Measurements from ENCODE around the gene HOXC6.

DNA sequence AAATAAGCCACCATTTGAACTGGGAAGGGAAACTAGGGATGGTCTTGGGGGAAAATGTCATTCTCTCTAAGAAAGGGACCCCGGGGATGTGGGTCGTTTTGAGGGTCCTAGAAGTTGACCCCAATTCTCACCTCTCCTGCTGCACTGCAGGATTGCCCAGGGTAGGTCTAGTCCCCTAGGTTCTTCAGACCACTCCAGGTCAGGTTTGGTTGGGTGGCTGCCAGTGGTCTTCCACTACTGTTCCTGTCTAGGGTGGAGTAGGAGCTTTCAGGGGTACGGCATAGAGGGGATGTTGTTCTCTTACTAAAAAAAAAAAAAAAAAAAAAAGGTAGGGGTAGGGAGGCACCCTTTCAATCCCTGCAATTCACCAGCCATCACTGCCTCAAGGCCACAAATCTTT is 12.2 kb upstream of the HOXC6 start:
- TF ChIP-seq, protein P1, sequence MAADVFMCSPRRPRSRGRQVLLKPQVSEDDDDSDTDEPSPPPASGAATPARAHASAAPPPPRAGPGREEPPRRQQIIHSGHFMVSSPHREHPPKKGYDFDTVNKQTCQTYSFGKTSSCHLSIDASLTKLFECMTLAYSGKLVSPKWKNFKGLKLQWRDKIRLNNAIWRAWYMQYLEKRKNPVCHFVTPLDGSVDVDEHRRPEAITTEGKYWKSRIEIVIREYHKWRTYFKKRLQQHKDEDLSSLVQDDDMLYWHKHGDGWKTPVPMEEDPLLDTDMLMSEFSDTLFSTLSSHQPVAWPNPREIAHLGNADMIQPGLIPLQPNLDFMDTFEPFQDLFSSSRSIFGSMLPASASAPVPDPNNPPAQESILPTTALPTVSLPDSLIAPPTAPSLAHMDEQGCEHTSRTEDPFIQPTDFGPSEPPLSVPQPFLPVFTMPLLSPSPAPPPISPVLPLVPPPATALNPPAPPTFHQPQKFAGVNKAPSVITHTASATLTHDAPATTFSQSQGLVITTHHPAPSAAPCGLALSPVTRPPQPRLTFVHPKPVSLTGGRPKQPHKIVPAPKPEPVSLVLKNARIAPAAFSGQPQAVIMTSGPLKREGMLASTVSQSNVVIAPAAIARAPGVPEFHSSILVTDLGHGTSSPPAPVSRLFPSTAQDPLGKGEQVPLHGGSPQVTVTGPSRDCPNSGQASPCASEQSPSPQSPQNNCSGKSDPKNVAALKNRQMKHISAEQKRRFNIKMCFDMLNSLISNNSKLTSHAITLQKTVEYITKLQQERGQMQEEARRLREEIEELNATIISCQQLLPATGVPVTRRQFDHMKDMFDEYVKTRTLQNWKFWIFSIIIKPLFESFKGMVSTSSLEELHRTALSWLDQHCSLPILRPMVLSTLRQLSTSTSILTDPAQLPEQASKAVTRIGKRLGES (CRISPR knock-in tag; IDR thresholded peaks at IDR 0.05; ENCODE audit: borderline replicate concordance): no peak
- no peak for TF ChIP-seq ZC3H4 (CRISPR knock-in tag; IDR thresholded peaks at IDR 0.05; ENCODE audit: borderline replicate concordance)
- TF ChIP-seq, protein P2, sequence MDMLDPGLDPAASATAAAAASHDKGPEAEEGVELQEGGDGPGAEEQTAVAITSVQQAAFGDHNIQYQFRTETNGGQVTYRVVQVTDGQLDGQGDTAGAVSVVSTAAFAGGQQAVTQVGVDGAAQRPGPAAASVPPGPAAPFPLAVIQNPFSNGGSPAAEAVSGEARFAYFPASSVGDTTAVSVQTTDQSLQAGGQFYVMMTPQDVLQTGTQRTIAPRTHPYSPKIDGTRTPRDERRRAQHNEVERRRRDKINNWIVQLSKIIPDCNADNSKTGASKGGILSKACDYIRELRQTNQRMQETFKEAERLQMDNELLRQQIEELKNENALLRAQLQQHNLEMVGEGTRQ (IDR thresholded peaks at IDR 0.05; ENCODE audit: low read depth, low read length): no peak
- TF ChIP-seq, protein P2 (CRISPR knock-in tag; IDR thresholded peaks at IDR 0.05; ENCODE audit: borderline replicate concordance): no peak
- no peak for TF ChIP-seq TAF15 (IDR thresholded peaks at IDR 0.05; ENCODE audit: low read depth, low read length, poor library complexity, severe bottlenecking)
- no peak for TF ChIP-seq ZNF841 (CRISPR knock-in tag; IDR thresholded peaks at IDR 0.05; ENCODE audit: borderline replicate concordance)
- TF ChIP-seq, protein P3, sequence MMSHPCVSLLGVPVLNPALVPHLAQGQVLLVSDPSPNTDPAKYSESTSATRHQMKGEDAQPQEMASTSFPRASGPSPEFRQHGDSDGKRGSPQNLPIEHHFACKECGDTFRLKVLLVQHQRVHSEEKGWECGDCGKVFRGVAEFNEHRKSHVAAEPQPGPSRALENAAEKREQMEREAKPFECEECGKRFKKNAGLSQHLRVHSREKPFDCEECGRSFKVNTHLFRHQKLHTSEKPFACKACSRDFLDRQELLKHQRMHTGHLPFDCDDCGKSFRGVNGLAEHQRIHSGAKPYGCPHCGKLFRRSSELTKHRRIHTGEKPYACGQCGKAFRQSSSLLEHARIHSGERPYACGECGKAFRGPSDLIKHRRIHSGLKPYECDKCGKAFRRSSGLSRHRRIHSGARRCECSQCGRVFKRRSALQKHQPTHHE (CRISPR knock-in tag; IDR thresholded peaks at IDR 0.05; ENCODE audit: borderline replicate concordance): no peak
- TF ChIP-seq, protein P4, sequence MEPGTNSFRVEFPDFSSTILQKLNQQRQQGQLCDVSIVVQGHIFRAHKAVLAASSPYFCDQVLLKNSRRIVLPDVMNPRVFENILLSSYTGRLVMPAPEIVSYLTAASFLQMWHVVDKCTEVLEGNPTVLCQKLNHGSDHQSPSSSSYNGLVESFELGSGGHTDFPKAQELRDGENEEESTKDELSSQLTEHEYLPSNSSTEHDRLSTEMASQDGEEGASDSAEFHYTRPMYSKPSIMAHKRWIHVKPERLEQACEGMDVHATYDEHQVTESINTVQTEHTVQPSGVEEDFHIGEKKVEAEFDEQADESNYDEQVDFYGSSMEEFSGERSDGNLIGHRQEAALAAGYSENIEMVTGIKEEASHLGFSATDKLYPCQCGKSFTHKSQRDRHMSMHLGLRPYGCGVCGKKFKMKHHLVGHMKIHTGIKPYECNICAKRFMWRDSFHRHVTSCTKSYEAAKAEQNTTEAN (CRISPR knock-in tag; conservative IDR thresholded peaks at IDR 0.05): no peak
- TF ChIP-seq POLR2A (IDR thresholded peaks at IDR 0.05; ENCODE audit: insufficient read depth in 1 of 2, low read depth in 2 of 2, low read length in 2 of 2): no peak
- TF ChIP-seq BRCA1 (CRISPR knock-in tag; IDR thresholded peaks at IDR 0.05): no peak
- no peak for TF ChIP-seq TCF7L2 (IDR thresholded peaks at IDR 0.05; ENCODE audit: low read depth, low read length)
- TF ChIP-seq MXD4 (CRISPR knock-in tag; IDR thresholded peaks at IDR 0.05): no peak
- TF ChIP-seq, protein P5, sequence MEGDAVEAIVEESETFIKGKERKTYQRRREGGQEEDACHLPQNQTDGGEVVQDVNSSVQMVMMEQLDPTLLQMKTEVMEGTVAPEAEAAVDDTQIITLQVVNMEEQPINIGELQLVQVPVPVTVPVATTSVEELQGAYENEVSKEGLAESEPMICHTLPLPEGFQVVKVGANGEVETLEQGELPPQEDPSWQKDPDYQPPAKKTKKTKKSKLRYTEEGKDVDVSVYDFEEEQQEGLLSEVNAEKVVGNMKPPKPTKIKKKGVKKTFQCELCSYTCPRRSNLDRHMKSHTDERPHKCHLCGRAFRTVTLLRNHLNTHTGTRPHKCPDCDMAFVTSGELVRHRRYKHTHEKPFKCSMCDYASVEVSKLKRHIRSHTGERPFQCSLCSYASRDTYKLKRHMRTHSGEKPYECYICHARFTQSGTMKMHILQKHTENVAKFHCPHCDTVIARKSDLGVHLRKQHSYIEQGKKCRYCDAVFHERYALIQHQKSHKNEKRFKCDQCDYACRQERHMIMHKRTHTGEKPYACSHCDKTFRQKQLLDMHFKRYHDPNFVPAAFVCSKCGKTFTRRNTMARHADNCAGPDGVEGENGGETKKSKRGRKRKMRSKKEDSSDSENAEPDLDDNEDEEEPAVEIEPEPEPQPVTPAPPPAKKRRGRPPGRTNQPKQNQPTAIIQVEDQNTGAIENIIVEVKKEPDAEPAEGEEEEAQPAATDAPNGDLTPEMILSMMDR (CRISPR knock-in tag; IDR thresholded peaks at IDR 0.05): no peak
- no peak for TF ChIP-seq ZNF777 (CRISPR knock-in tag; IDR thresholded peaks at IDR 0.05)

Measured in HepG2 (cell line).